Right lobe of liver (tissue), 4 donors: ENCODE data around the gene STPG3.

Experiments used
- POLR2A ChIP-seq: fragments of 450-650 bp; IDR thresholded peaks from one replicate; pipeline ENCODE4 v1.6.1; 2017; ENCODE audit warnings: antibody characterized with exemption, mild to moderate bottlenecking
- TF ChIP-seq, protein P1 (sequence below), 4 donors: fragments of 200-600 bp in 3 of 4; fragments of 450-650 bp in 1 of 4; IDR thresholded peaks; one replicate each; pipeline versions ENCODE4 v1.5.1 to v1.8.0; 2016 to 2022; ENCODE audit warnings: antibody characterized with exemption in 4 of 4, mild to moderate bottlenecking in 2 of 4
- donor health status: DM: no; HTN: no; CAD: no.
- donor health status: DM: no; HTN: no; CAD: no.
- donor health status: DM: no; HTN: yes; CAD: no.

DNA sequence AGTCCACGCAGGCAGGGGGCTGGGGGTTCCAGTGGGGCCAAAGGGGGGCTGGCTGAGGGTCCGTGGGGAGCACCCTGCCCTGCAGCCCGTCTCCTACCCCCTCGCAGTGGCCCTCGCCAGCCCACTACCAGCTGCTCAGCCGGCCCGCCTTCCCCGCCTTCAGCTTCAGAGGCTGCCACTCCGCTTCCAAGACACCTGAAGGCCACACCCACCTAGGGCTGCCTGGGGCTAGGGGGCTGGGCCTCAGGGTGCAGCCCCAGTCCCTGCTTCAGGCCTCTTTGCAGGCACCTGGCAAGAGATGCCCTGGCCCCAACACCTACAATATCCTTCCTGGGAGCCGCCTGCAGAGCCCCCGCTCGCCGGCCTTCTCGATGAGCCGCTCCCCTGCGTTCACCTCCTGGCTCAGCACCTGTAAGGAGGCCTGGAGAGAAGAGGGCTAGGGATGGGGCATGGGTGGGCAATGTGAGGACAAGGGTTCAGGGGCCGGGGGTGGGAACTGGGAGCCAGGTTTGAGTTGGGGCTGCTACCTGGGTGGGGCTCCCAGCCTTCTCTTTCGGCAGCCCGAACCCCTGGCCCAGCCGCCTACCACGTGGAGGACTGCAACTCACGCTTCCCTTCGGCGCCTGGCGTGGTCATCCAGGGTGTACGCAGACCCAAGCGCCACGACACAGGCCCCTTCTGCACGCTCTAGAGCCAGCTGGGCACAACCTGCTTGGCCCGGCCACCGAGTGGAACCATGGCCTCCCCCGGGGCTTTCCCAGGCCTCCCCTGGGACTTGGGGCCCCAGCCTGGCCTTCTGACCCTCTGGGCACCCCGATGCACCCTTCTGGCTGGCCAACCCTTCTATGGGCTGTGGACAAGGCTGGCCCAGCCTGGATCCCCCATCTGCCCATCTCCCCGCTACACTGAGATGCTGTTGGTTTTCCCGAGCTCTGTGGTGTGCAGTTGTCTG lies 1.7 kb downstream of the STPG3 start:
- TF ChIP-seq, protein P1, sequence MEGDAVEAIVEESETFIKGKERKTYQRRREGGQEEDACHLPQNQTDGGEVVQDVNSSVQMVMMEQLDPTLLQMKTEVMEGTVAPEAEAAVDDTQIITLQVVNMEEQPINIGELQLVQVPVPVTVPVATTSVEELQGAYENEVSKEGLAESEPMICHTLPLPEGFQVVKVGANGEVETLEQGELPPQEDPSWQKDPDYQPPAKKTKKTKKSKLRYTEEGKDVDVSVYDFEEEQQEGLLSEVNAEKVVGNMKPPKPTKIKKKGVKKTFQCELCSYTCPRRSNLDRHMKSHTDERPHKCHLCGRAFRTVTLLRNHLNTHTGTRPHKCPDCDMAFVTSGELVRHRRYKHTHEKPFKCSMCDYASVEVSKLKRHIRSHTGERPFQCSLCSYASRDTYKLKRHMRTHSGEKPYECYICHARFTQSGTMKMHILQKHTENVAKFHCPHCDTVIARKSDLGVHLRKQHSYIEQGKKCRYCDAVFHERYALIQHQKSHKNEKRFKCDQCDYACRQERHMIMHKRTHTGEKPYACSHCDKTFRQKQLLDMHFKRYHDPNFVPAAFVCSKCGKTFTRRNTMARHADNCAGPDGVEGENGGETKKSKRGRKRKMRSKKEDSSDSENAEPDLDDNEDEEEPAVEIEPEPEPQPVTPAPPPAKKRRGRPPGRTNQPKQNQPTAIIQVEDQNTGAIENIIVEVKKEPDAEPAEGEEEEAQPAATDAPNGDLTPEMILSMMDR (IDR thresholded peaks at IDR 0.05), result no peak
- no peak for TF ChIP-seq POLR2A
